Raji (cell line): Measurements from ENCODE around the gene PRKCG.

Source experiments
- POLR2A ChIP-seq: IDR thresholded peaks from 2 replicates; pipeline ENCODE4 v1.6.1; 2011; ENCODE audit warnings: low read depth, low read length, control low read depth; ENCODE audit not compliant: insufficient read depth

Gene PRKCG

GRCh38 chr19:53881482-53882390 lies at the start of gene PRKCG:
Gene PRKCG, plus strand, starts transcription at chr19:53882197. Its CDS starts 298 bp downstream, at chr19:53882495.
- TF ChIP-seq POLR2A: no peak

DNA sequence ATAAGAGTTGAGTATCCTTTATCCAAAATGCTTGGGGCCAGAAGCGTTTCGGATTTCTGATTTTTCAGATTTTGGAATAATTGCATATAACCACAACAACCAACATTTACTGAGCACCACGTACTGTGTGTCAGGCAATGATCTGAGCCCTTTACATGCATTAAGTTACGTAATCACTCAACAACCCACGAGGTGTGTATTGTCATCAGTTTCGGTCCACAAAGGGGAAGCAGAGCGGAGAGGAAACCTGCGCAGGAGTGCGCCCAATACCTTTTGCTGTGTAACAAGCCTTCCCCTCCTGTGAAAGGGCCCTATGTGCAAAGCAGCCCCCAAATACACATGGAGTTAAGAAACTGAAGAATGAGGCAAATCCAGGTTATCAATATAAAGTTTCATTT lies 37.1 kb upstream of the PRKCG start:
- TF ChIP-seq POLR2A: no peak

DNA sequence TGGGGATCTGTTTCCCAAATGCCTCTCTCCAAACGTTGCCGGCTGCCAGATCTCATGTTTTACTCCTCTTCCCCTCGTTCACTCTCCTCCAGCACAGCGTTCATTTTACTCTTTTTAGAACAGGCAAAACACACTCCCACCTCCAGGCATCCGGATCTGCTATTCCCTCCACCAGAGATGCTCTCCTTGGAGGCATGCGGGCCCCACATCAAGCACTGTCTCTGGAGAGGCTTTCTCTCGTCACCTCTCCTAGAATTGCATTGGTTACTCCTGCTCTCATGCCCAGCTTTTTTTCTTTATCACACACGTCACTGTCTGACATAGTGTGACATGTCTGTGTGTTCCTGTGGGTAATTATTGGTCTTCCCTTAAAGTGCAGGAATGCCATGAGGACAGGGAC lies 34.4 kb upstream of the PRKCG start:
- no peak for TF ChIP-seq POLR2A

DNA sequence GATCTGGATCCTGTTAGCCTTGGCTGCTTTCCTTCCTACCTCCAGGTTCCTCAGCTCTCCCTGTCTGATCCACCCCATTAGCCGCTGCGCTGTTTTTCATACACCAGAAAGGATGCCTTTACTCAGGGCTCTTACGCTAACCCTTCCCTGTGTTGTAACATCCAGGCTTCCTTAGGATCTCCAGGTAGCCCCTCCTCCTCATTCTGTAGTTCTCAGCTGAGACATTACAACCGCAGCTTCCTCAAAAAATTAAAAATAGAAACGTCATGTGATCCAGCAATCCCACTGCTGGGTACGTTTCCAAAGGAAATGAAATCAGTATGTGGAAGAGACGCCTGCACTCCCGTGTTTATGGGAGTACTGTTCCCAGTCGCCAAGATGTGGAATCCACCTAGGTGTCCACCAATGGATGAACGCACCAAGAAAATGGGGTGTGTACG lies 32.7 kb upstream of the PRKCG start:
- TF ChIP-seq POLR2A: no peak

- TF ChIP-seq POLR2A: no peak
Observed at GRCh38 chr19:53853707-53854106, 28.3 kb upstream of the PRKCG start.

DNA sequence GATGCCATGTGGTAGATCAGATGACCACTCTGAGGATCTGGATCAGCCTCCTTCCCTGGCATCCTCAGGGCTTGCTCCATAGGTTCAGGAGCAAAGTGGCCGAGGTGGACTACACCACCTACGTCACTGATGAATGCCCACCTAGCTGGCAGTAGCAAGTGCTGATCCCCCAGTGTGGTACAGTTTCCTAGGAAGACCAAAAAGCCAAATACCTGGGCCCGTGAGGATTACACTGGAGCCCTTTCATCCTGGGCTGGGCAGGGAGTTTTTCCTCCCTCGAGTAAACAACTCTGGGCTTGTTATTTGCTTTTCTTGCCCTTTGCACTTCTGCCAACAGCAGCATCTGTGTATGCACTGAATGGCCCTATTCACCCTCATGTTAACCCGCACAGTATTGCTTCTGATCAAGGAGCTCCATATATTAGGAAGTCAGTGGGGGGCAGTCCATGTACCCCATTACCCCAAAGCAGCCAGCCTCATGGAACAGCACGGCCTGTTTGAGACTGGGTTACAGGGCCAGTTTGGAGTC lies 17.6 kb upstream of the PRKCG start:
- TF ChIP-seq POLR2A: no peak

DNA sequence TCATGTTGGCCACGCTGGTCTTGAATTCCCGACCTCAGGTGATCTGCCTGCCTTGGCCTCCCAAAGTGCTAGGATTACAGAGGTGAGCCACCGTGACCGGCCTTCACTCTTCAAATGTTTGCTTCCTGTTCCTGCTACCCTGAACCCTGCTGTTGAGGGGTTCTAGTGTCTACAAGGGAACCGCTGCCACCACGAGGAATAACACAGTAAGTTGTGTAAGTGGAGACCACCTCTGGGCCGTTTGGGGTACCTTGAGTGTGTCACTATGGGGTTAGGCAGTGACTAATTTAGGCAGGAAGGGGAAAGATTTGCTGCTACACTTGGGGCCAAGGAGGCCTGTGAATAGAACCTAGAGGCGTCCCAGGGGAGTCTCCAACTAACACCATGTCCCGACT lies 16.5 kb upstream of the PRKCG start:
- TF ChIP-seq POLR2A: no peak

- no peak for TF ChIP-seq POLR2A
Observed at GRCh38 chr19:53865918-53866864, 15.8 kb upstream of the PRKCG start.

DNA sequence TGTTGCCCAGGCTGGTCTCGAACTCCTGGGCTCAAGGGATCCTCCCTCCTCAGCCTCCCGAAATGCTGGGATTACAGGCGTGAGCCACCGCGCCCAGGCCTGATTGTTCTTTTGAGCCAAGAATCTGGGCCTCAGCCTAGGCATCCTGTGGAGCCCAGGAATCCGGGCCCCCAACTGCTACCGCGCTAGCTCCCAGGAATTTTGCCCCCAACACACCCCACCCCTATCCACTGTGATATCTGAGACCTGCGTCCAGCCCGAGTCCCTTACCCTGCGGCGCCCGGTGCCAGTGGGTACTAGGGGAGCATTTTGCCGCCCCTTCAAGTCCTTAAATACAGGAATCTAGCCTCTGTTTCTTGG lies 15.2 kb upstream of the PRKCG start:
- TF ChIP-seq POLR2A: no peak

- TF ChIP-seq POLR2A: no peak
Observed at GRCh38 chr19:53867225-53868090, 14.5 kb upstream of the PRKCG start, which contains the start of gene MYADM. Gene MYADM, plus strand, starts transcription at chr19:53867883. Its CDS starts 5,647 bp downstream, at chr19:53873530.

- no peak; the same call in 1 of the 2 replicates for TF ChIP-seq POLR2A
Observed at GRCh38 chr19:53868091-53868891, 13.7 kb upstream of the PRKCG start.

DNA sequence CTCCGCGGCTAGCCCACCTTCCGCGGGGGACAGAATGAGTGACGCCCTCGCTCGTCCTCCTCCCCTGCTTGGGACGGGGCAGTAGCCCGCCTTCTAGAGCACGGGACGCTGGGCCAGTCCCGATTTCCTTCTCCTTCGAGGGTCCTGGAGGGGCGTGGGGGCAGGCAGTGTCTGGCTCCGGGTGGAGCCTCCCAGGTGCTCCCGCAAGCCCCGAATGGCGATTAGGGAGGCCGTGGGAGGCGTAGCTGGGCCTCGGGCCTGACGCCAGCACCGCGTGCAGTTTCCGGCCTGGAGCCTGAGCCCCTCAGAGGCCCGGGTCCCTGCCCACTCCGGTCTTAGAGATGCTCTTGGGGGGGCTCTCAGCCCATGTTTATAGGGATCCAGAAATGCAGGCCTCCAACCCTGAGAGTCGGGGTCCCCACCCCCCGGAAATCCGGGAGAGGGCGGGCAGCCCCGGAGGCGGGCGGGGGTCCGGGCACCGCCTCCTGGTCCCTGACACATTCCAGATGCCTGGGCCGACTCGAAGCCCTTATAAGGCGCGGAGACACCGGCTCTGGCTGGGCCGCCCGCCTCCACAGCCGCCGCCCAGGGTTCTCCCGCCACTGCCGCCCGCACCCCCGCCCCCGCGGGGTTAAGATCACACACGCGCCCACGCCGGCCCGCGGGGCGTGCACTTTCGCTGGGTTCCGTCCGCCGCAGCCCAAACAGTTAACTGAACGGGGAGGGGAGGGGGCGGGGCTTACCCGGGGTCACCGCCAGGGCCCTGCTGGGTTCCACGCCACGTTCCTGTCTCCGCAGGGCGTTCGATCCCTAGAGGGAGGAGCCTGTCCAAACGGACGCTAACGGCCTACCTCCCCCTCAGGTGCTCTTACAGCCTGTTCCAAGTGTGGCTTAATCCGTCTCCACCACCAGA lies 12.8 kb upstream of the PRKCG start:
- TF ChIP-seq POLR2A: peak; percentile 41

- TF ChIP-seq POLR2A: no peak
Observed at GRCh38 chr19:53870485-53870844, 11.5 kb upstream of the PRKCG start.

DNA sequence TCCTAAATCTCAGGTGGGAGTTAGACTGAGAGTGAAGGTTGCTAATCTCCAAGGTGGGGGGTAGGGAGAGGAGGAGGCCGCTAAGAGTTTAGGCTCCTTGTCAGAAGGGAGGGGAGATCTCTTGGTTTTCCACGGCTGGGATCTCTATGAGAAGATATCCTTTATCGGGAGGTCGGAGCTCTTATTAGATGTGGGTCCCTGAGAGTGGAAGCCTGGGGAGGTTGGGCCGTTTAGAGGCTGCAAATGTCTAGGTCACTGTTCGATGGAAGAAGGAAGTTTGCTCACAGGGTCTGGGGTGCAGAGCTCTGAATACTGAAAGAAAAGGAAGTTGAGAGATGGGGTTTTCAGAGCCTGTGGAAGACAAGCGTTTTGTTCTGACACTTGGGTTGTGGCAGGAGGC lies 10.5 kb upstream of the PRKCG start:
- no peak for TF ChIP-seq POLR2A
